ENCODE measurements around the gene GNB5.
"Not testable (repeated sequence)": the region's sequence is repeated elsewhere in the genome, so short reads cannot be mapped to it uniquely, and the experiment has no call there.

GNB5 gene

DNA sequence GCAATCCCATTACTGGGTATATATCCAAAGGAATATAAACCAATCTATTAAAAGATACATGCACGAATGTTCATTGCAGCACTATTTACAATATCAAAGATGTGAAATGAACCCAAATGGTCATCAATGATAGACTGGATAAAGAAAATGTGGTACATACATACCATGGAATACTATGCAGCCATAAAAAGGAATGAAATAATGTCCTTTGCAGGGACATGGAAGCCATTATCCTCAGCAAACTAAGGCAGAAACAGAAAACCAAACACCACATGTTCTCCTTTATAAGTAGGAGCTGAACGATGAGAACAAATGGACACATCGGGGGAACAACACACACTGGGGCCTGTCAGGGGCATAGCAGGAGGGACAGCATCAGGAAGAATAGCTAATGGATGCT lies 21.0 kb downstream of the GNB5 start:
- DNase-seq (ENCODE audit: low read depth in 2 of 2) = not testable (repeated sequence)

DNA sequence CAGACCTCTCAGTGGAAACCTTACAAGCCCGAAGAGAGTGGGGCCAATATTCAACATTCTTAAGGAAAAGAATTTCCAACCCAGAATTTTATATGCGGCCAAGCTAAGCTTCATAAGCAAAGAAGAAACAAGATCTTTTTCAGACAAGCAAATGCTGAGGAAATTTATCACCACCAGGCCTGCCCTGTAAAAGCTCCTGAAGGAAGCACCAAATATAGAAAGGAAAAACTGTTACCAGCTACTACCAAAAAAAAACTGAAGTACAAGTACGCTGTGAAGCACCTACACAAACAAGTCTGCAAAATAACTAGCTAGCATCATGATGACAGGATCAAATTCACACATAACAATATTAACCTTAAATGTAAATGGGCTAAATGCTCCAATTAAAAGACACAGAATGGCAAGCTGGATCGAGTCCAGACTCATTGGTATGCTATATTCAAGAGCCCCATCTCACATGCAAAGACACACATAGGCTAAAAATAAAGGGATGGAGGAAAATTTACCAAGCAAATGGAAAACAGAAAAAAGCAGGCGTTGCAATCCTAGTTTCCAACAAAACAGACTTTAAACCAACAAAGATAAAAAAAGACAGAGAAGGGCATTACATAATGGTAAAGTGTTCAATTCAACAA lies 25.6 kb downstream of the GNB5 start:
- DNase-seq (ENCODE audit: low read depth in 2 of 2) = not testable (repeated sequence)

DNA sequence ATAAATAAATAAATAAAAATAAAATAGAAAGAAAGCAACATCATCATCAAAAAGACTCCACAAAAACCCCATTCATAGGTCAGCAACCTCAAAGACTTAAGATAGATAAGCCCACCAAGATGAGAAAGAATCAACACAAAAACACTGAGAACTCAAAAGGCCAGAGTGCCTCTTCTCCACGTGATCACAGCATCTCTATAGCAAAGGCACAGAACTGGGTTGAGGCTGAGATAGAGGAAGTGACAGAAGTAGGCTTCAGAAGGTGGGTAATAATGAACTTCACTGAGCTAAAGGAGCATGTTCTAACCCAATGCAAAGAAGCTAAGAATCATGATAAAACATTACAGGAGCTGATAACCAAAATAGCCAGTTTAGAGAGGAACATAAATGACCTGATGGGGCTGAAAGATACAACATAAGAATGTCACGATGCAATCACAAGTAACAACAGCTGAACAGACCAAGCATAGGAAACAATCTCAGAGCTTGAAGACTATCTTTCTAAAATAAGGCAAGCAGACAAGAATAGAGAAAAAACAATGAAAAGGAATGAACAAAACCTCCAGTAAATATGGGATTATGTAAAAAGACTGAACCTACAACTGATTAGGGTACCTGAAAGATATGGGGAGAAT lies 26.4 kb downstream of the GNB5 start:
- DNase-seq (ENCODE audit: low read depth in 2 of 2) = no peak

- no peak for DNase-seq (ENCODE audit: low read depth in 2 of 2)
Observed at GRCh38 chr15:52163321-52164190, 27.6 kb downstream of the GNB5 start.

DNA sequence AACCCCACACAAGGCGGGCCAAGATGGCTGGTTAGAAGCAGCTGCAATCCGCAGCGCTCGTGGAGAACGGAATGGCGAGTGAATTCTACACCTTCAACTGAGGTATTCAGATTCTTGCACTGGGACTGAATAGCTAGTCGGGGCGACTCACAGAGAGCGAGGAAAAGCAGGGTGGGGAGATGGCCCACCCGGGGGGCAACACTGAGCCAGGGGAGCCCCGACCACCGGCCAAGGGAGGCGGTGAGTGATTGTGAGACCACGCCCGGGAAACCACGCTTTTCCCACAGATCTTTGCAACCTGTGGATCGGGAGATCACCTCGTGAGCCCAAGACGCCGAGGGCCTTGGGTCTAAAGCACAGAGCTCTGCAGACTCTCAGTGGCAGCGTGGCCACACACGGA lies 28.3 kb downstream of the GNB5 start:
- DNase-seq (ENCODE audit: low read depth in 2 of 2) = no peak

DNA sequence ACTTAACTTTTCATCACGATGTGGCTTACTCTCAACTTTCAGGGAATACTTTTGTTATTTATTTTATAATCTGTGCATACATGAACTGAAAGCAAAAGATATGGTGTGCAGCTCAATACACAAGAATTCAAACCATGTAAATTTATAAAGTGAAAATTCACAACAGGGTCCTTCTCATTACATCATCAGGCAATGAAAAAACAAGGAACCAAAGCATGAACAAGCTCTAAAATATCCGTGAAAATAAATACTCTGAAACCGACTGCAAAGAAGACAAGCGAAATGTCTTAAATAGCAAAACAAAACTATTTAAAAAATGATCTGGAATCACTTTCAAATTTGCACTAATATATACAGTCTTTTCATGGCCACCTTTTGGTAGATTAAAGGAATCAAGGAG lies 28.9 kb downstream of the GNB5 start:
- no peak for DNase-seq (ENCODE audit: low read depth in 2 of 2)

GRCh38 chr15:52161406-52161966 lies 29.7 kb downstream of the GNB5 start:
- no peak for DNase-seq (ENCODE audit: low read depth in 2 of 2)

GRCh38 chr15:52159645-52160044 lies 31.5 kb downstream of the GNB5 start:
- DNase-seq (ENCODE audit: low read depth in 2 of 2) = no peak

DNA sequence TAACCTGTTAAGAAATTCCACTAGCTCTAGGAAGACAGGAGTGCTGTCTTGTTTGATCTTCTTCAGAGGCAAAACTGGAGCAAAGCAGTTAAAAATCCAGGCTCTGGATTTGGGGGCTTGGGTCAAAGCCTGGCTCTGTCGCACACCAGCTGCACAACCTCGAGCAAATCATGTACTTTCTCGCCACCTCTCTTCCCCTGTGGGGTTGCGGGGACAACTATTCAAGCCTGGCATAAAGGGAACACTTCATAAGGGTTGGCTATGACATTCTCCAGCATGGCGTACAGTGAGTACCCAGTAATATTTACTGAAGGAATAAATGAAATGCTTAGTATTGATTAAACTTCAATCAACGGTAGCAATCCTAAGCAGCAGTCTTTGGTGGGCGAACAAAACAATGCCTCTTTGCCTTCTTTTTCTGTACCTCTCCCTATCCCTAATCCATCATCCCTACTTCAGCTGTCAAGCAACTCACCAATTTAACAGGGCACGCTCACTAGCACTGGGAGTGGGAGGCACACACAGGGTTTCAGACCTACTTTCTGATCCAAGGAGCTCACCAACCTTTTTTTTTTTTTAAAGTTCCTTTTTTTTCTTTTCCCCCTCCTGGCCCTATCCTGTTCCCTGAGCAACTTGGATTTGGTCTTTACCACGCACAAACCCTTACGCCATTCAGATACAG lies 33.0 kb downstream of the GNB5 start:
- no peak for DNase-seq (ENCODE audit: low read depth in 2 of 2)

DNA sequence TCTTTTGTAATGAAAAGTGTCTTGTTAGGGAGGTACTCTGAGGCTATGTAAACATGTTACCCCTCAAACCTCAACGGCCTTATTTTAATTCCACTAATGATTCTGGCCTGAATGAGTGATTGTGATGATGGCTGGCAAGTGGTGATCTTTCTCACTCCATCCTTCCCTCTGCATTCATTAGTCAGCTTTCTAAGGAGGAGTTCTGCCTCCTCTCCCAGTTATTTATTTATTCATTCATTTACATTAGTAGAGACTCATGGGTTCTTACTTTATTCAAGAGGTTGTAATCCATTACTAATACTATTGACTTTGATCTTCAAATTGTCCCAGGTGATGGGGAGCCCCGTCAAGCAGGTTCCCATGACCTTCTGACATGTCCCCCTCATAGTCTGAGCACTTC lies 35.3 kb downstream of the GNB5 start:
- no peak for DNase-seq (ENCODE audit: low read depth in 2 of 2)

- no peak for DNase-seq (ENCODE audit: low read depth in 2 of 2)
Observed at GRCh38 chr15:52154896-52155865, 36.0 kb downstream of the GNB5 start.

GRCh38 chr15:52153900-52154895 lies 37.0 kb downstream of the GNB5 start:
- DNase-seq (ENCODE audit: low read depth in 2 of 2) = no peak

GRCh38 chr15:52151353-52151752 lies 39.8 kb downstream of the GNB5 start:
- DNase-seq (ENCODE audit: low read depth in 2 of 2) = no peak

- DNase-seq (ENCODE audit: low read depth in 2 of 2) = no peak
Observed at GRCh38 chr15:52150871-52151270, 40.3 kb downstream of the GNB5 start.

GRCh38 chr15:52150043-52150825 lies 41.0 kb downstream of the GNB5 start:
- DNase-seq (ENCODE audit: low read depth in 2 of 2) = no peak

DNA sequence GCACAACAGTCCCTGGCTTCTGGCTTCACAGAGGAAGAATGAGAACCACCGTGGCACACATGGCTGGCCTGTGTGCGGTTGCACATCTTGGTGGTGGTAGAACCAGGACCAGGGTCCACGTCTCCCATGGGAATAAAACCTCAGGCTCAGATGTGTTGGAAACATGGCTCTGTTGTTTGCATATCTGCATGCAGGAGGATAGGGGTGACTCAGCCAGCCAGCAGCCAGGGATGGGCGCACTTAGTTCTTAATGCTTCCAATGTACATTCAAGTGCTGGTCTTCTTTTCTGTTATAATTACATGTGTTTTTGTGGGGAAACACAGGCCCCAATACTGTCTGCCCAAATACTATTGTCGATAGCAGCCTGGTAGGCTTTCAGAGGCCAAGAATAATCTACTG lies 42.8 kb downstream of the GNB5 start:
- no peak for DNase-seq (ENCODE audit: low read depth in 2 of 2)

DNA sequence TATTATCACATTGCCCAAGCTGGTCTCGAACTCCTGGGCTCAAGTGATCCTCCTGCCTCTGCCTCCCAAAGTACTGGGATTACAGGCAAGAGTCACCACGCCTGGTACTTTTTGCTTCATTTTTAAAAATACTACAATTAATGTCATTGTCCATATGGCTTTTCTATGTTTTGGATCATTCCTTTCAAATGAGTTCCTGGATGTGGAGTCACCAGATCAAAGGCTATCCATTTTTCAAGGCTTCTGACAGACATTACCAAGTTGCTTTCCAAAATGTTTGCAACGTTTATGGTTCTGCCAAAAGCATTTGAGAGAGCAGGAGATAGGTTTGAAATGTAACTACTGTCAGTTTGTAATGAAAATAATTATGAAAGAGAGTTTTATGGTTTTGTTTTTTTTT lies 44.4 kb downstream of the GNB5 start:
- DNase-seq (ENCODE audit: low read depth in 2 of 2) = no peak

DNA sequence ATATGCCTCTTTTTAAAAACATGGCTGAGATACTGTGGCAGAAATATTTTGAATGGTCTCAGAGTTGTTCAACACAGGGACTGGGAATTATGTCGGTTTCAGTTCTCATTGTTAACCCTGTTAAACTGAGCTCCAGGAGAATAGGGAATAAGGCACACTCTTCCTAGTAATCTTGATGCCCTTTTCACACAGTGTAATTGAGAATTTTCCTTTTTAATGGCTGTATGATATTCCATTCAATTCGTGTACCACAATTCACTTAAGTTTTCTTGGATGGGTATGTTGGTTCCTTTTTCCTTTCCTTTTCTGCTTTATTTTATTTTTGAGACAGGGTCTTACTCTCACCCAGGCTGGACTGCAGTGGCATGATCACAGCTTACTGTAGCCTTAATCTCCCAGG lies 44.9 kb downstream of the GNB5 start:
- no peak for DNase-seq (ENCODE audit: low read depth in 2 of 2)

Measured in activated CD4-positive, alpha-beta T cell treated with anti-CD3 and anti-CD28 coated beads for 24 hours (primary cell).